Pons (tissue), 1 donor: ENCODE measurements around the gene LMTK2.

Source experiments
- DNase-seq: peaks from one replicate; pipeline ENCODE4 v3.0.0-alpha.2; 2016; ENCODE audit warnings: low spot score

LMTK2 gene

DNA sequence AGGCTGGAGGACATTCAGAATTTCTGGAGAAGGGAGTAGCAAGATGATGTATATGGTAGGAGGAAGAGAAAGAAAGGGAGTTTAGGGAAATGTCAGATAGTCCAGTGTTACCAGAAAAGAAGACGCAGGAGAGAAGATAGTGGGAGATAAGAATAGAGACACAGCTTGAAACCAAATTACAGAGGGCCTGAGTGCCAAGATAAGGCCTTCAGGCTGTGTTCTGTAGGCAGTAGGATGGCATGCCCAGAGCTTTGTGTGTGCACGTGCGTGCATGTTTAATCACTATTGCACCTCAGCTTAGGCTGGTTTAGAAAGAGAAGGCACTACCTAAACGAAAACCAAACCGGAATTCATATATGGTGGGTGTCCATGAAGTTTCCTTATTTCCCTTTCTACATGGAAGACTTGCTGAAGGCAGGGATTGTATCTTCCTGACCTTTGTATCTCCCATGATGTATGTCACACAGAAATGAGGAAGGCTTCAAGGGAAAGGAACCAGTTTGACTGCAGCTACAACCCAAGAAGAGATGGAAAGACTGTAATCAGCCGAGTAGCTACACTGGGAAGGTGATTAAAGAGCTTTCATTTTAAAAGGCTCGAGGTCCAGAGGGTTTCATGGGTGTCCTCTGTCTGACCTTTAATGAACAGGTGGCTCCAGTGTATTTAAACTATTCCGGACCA is 68.7 kb downstream of the LMTK2 start:
- no peak for DNase-seq

DNA sequence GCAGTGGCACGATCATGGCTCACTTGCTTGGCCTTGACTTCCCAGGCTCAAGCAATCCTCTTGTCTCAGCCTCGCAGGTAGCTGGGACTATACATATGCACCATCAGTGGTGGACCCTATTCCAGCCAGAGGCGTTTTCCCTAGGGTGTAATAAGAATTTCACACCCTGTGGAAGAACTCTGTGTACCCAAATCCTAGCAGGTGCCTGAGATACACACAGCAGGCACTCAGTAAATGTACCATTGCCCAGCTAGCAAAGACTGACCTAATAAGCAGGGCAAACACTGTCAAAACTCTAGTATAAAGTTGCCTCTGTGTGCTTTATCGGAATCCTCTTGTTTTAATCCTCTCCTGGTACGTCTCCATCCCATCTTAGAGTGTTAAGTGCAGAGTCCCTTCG is 70.9 kb downstream of the LMTK2 start:
- no peak for DNase-seq

DNA sequence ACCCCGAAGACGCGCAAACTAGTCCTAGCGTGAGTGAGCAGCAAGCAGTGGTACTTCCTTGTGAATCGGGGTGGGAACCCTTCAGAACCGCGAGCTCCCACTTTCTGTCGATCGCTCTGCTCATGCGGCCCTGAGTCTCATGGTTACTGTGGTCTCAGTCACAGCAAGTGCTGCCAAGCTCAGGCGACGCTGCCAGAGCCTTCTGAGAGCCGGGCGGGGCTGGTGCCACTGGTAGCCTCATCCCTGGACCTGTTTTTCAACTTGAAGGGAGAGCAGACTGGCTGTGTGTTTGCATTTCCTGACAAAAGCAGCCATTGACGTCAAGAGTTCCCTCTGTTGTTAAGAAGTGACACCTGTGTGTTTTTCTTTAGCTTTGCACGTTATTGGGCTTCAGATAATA is 71.7 kb downstream of the LMTK2 start:
- DNase-seq = peak; percentile 66

DNA sequence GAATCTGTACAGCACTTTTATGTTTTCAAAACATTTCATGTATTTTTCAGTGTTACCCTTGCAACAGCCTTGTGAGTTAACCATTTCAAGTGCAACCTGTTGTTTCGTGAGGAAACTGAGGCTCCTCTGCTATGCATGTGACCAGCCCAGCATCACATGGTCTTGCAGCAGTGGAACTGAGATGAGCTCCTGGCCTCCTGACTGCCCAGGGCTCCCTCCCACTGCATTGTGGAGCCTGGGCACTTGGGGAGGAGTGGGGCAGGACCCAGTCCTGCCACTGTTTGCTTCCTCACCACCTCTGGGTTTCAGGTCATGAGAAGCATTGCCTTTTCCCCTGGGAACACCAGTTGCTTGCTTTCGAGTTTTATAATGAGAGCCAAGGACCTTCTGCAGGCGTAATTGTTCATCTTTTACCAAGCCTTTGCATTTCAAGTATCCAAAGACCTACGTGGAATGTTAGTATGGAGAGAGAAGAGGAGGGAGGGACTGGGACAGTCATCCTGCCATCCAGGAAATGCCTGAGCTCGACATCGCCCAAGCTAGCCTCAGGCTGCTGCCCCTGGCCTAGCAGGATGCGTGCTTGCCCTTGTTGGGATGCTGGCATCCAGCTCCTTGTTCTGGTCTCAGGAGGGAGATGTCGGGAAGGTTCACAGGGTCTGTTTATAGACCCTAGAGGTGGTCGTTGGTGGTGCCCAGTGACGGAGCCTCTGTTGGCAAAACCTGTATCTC is 72.3 kb downstream of the LMTK2 start:
- no peak for DNase-seq

DNA sequence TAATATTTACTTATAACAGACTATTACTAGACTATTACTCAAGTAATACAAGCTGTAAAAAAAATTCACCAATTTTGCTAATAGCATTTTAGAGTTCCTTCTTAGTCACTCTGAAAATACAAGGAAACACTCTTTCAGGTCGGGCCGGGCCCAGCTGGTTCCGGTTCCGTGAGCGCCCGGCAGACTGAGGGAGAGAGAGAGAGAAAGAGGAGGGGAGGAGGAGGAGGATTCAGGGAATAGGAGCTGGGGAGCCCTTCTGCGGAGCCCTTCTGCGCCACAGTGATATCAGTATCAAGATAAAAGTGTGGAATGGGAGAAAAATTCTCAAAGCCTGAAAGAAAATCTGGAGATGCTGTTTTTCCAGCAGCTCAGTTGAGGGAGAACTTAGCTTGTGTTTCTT is 74.1 kb downstream of the LMTK2 start:
- DNase-seq = no peak

DNA sequence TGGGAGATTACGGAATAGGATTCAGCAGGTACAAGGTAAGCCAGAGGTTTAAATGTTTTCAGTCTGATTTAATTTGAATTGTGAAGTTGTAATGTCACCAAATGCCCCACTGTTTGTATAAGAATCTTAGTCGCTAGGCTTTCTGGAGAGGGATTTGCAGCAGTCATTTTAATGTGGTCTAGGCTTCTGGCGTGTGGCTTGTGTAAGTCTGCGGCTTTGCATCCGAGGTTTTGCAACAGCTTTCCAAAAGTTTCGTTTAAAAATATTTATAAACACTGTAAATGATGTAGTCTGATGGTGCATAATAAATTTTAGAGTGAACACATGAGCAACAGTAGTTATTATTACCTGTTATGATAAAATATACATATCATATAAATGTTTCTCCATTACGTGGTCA is 78.4 kb downstream of the LMTK2 start:
- DNase-seq = no peak

DNA sequence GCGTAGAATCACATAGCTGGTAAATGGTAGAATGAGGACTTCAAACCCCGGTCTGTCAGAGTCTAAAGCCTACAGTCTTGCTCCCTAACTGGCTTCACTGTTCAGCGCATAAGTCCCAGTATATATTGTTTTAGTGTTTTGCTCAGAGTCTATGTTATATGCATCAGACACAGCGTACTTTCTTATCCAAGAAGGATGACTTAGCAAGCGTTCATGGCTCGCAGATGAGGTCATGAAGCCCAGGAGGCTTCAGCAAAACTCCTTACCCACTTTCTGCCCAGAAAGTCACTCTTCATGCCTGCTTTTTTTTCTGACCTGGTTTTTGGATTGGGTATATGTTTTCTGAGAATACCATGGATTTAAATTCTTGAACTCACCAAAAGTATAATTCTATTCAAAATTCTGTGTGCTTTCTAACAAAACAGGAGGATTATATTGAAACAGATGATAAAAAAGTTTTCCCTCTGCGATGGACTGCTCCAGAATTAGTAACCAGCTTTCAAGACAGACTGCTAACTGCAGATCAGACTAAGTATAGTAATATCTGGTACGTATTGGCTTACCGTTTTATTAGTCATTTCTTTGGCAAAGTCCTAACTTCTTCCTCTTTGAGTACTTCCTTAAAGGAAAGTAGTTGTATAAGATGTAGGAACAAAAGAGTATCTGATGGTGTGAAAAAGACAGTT is 79.9 kb downstream of the LMTK2 start:
- no peak for DNase-seq

DNA sequence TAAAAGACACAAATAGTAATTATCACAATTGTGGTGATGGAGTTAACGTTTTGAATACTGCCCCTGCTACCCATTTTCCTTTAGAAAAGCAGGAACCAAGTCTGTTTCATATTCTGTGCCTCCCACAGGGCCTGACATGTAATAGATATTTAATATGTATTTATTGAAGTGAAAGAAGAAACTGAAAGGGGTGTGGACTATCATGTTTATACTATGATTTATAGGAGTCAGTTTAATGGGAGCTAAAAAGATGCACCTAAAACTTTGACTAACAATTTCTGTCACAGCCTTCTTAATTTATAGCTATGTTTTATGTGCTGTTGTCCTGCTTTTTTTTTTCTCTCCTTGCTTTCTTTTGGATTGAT is 80.5 kb downstream of the LMTK2 start:
- DNase-seq = no peak

DNA sequence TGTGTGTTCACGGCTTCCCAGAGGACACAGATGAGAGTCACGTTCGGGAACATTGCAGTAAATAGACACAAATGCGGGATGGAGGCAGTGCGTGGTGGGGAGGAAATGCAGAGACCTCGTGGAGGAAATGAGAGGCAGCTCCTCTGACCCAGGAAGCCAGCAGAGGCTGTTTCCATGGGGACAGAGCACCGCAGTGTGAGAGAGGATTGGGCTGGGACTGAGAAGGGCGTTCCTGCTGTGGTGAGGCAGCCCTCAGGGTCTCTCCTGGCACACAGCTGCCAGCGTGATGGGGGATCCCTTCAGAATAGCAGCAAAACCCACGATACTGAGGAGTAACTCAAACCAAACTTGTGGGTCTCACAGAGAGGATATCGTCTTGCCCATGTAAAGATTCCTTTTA is 82.9 kb downstream of the LMTK2 start:
- no peak for DNase-seq

DNA sequence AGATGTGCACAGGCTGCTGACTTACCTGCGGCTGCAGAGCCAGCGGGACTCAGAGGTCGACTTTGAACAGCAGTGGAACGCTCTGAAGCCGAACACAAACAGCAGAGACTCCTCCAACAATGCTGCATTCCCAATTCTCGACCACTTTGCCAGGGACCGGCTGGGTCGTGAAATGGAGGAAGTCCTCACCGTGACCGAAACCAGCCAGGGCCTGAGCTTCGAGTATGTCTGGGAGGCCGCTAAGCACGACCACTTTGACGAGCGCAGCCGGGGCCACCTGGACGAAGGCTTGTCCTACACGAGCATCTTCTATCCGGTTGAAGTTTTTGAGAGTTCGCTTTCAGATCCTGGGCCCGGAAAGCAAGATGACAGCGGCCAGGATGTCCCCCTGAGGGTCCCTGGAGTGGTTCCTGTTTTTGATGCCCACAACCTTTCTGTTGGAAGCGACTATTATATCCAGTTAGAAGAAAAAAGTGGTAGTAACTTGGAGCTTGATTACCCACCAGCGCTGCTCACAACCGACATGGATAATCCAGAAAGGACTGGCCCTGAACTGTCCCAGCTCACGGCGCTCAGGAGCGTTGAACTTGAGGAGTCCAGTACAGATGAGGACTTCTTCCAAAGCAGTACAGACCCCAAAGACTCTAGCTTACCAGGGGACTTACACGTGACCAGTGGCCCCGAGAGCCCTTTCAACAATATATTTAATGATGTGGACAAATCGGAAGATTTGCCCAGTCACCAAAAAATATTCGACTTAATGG is 85.2 kb downstream of the LMTK2 start:
- DNase-seq = no peak

DNA sequence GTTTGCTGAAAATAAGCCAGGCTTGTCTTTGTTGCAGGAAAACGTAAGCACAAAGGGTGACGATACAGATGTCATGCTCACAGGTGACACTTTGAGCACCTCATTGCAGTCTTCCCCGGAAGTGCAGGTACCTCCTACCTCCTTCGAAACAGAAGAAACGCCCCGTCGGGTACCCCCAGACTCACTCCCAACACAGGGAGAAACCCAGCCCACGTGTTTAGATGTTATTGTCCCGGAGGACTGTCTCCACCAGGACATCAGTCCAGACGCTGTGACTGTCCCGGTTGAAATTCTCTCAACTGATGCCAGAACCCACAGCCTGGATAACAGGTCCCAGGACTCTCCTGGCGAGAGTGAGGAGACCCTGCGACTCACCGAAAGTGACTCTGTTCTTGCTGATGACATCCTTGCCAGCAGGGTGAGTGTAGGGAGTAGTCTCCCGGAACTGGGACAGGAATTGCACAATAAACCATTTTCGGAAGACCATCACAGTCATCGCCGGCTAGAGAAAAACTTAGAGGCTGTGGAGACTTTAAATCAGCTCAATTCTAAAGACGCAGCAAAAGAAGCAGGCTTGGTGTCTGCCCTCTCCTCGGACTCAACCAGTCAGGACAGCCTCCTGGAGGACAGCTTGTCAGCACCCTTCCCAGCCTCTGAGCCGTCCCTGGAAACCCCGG is 86.3 kb downstream of the LMTK2 start:
- no peak for DNase-seq

DNA sequence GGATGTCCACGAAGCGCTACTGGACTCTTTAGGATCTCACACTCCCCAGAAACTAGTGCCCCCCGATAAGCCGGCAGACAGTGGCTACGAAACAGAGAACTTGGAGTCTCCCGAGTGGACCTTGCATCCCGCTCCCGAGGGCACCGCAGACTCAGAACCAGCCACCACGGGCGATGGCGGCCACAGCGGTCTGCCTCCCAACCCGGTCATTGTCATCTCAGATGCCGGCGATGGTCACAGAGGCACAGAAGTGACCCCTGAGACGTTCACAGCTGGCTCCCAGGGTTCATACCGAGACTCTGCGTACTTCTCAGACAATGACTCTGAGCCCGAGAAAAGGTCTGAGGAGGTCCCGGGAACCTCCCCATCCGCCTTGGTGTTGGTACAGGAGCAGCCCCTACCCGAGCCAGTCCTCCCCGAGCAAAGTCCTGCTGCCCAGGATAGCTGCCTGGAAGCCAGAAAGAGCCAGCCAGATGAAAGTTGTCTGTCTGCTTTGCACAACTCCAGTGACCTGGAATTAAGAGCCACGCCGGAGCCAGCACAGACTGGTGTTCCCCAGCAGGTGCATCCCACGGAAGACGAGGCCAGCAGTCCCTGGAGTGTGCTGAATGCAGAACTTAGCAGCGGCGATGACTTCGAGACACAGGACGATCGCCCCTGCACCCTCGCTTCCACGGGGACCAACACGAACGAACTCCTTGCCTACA is 87.0 kb downstream of the LMTK2 start:
- no peak for DNase-seq

DNA sequence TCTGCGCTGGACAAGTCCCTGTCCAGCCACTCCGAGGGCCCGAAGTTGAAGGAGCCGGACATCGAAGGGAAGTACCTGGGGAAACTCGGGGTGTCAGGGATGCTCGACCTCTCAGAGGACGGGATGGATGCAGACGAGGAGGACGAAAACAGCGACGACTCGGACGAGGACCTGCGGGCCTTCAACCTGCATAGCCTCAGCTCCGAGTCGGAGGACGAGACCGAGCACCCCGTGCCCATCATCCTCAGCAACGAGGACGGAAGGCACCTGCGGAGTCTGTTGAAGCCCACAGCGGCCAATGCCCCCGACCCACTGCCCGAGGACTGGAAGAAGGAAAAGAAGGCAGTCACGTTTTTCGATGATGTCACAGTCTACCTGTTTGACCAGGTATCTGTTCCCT is 87.5 kb downstream of the LMTK2 start:
- DNase-seq = no peak

DNA sequence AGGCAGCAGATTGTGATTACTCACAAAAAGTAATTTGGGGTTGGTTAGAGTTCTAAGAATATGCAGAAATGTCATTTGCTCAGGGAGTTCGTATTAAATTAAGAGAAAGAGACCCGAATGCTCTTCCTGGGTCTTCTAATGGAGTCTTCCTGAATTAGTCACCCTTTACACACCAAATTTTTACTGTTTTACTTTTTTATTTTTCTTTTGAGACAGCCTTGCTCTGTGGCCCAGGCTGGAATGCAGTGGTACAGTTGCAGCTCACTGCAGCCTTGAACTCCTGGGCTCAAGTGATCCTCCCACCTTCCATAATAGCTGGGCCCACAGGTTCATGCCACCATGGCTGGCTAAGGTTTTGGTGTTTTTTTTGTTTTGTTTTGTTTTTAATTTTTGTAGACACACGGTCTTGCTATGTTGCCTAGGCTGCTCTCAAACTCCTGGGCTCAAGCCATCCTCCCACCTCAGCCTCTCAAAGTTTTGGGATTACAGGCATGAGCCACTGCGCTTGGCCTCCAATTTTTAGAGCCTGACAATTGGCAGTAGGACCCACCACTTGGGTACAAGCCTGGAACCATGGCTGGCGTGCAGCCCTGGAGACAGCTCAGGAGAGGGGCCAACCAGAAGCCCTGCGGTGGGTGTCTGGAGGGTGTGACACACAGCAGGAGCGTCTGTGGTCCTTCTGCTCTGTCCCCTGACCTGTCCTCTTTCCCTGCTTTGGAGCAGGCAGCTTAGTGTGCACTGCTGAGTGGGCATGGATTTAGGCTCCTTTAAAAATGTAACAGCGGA is 88.2 kb downstream of the LMTK2 start:
- no peak for DNase-seq

DNA sequence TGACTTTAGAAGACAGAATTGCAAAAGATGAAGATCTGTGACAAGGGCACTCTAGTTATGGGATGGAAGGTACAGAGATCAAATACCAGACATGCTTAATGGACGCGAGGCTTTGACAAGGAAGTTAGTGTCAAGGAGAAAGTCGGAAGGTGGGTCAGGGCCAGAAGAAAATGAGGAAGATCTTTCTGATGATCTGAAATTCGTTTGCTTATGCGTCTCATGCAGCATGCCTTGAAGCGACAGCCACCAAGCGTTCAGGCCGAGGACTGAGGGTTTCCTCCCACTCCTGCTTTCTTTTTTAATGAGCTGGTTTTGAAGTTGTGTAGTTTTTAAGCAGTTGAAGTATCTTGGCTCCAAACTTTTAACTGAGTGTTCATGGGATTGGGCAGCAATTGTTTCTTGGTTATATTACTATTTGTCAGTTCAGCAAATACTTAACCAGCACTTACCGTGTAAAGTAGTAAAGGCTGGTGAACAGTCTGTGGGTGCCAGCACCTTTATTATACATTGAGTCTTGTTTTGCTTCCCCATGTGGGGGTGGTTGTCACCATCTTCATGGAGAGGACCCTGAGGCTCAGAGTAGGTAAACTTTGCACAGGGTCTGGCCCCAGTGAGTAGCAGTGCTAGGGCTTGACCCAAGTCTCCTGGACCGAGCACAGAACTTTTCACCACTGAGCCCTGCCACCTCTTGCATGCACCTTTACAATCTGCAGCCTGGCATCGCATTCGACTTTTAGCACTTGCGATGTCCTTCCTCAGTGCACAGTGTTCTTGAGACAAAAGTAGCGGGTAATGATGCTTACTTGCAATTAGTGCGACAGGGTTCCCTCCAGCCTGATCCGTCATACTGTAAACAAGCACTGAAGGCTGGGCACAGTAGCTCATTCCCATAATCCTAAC is 90.3 kb downstream of the LMTK2 start:
- no peak for DNase-seq

DNA sequence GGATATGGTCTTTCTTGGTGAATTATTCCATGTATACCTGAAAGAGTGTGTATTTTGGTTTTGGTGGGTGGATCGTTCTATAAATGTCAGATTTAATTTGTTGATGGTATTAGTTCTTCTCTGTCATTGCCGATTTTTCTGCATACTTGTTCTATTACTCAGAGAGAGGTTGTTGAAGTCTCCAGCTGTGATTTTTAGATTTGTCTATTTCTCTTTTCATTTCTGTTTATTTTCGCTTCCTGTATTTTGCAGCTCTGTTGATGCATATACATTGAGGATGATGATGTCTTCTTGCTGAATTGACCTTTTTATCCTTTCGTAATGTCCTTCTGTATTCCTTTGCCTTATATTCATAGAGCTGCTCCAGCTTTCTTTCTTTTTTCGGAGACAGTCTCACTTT is 92.5 kb downstream of the LMTK2 start:
- no peak for DNase-seq

DNA sequence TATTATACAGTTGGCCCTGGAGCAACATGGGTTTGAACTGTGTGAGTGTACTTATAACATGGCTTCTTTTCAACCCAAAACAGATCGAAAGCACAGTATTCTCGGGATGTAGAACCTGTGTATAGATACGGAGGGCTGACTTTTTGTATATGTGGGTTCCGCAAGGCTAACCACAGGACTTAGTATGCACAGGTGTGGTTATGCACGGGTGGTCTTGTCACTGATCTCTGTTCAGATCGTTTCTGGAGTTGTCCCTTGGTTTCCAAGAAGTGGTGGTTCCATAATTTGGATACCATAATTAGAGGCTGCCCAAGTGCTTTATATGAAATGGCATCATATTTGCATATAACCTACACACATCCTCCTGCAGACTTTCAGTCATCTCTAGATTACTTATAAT is 93.7 kb downstream of the LMTK2 start:
- no peak for DNase-seq

DNA sequence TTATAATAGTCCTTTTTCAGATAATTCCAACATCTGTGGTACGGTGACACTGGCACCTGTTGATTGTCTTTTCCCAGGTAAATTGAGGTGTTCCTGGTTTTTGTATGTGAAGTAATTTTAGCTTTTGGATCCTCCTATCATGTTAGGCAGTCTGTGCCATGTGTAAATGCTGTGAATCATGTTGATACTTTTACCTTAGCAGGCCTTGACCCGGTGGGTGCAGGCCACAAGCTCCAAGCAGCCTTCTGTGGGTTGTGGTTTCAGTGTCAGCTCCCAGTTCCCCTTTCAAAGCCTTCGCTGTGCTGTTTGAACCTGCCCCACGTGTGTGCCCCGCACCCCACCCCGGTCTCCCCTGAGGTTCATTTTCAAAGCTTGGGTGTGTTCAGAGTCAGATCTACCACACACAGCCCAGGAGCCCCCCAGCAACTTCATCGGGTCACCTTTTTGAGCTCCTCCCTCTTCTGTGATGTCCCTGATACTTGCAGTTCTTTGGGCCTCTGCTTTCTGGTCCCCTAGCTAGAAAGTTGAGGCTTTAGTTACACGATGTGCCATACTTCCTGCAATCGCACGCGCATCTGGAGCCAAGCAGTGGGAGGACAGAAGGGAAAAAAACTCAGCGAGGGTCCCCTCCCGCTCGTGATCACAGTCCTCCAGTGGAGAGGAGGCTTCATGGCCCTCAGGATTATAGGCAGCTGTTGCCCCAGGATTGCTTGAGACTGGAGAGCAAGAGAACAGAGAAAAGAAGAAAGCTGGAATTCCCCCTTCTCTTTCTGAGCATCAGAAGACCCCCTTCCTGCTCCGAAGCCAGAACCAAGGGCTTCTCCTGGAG is 95.9 kb downstream of the LMTK2 start:
- no peak for DNase-seq
